Lower leg skin (tissue), 4 donors: ENCODE results near the gene CREBRF. TPM values are rescaled to one million over a fixed set of nuclear protein-coding genes. Genes with fewer than 3 reads are reported as not detected.
"Not testable (repeated sequence)": the region's sequence is repeated elsewhere in the genome, so short reads cannot be mapped to it uniquely, and the experiment has no call there.

Experiments used
- DNase-seq, 2 donors: peaks; one replicate each; pipeline ENCODE4 v3.0.0-alpha.2; 2019; ENCODE audit warnings: low spot score in 2 of 2
- H3K4me3 ChIP-seq: fragments of 200-600 bp; sonication (generic); 2 replicates; pipeline ENCODE4 v1.5.1; 2017; ENCODE audit warnings: mild to moderate bottlenecking, low read depth; ENCODE audit not compliant: poor library complexity, severe bottlenecking
- CTCF ChIP-seq, 3 donors: fragments of 450-650 bp; IDR thresholded peaks; one replicate each; pipeline ENCODE4 v1.5.1; 2016; ENCODE audit warnings: antibody characterized with exemption in 3 of 3, mild to moderate bottlenecking in 3 of 3, moderate library complexity in 2 of 3
- POLR2A ChIP-seq, 2 donors: fragments of 450-650 bp; IDR thresholded peaks; one replicate each; pipeline ENCODE4 v1.6.1; 2016 to 2017; ENCODE audit warnings: antibody characterized with exemption in 2 of 2, mild to moderate bottlenecking in 1 of 2, moderate library complexity in 1 of 2
- WGBS, 2 donors: methylation state at CpG; one replicate each; pipeline ENCODE4 v1.1.5; 2018; 5-methylcytosine and 5-hydroxymethylcytosine counted together
- intact Hi-C: fragments of 100-400 bp; cut with DNase I; formaldehyde crosslinking; loops from one replicate; pipeline ENCODE4 v1.15.0; 2023; ENCODE audit warnings: low total_unique reads
- total RNA-seq, 4 donors: library from RNA; depleted of rRNA; stranded (reverse); fragments of >200 nt; gene quantifications; one replicate each; pipeline ENCODE4 v1.1.0, GENCODE V29; 2016

CREBRF gene
- total RNA-seq, 4 donors from 2014 or later = 34.1 to 59.5 (median 42.1) TPM

- no peak overlapping the region for H3K4me3 ChIP-seq
- 89 to 100% methylated on average over 1 of the region's 1 CpG for WGBS, 2 donors
- DNase-seq = no peak
- intact Hi-C loops = no loop called here
- TF ChIP-seq POLR2A (IDR thresholded peaks at IDR 0.05) (no peak), CTCF (IDR thresholded peaks at IDR 0.05) (no peak)
Observed at GRCh38 chr5:173114536-173114935, 58.4 kb downstream of the CREBRF start.

GRCh38 chr5:173119719-173120118 is 63.6 kb downstream of the CREBRF start:
- TF ChIP-seq POLR2A (IDR thresholded peaks at IDR 0.05) (no peak), CTCF (IDR thresholded peaks at IDR 0.05) (no peak)
- intact Hi-C loops = no loop called here
- H3K4me3 ChIP-seq = no peak overlapping the region
- 92 to 100% methylated on average over 1 of the region's 1 CpG for WGBS, 2 donors
- DNase-seq = no peak

- DNase-seq = no peak
- intact Hi-C loops = no loop called here
- no peak for TF ChIP-seq CTCF (IDR thresholded peaks at IDR 0.05)
- TF ChIP-seq POLR2A (IDR thresholded peaks at IDR 0.05) = no peak
- no peak overlapping the region for H3K4me3 ChIP-seq
- WGBS, 2 donors = 69 to 78% methylated on average over 3 of the region's 3 CpGs
Observed at GRCh38 chr5:173123416-173123815, 67.3 kb downstream of the CREBRF start.

GRCh38 chr5:173132166-173132565 is 76.0 kb downstream of the CREBRF start:
- DNase-seq, H3K4me3 ChIP-seq, intact Hi-C loops: not testable (repeated sequence)
- 90 to 95% methylated on average over 6 of the region's 6 CpGs for whole genome bisulfite sequencing, 2 donors

GRCh38 chr5:173138707-173139106 is 82.6 kb downstream of the CREBRF start:
- no peak for DNase-seq
- 91 to 93% methylated on average over 3 of the region's 3 CpGs for WGBS, 2 donors
- H3K4me3 ChIP-seq = no peak overlapping the region
- no peak for TF ChIP-seq POLR2A (IDR thresholded peaks at IDR 0.05)
- TF ChIP-seq CTCF (IDR thresholded peaks at IDR 0.05) = no peak
- intact Hi-C loops = no loop called here

GRCh38 chr5:173139631-173140030 is 83.5 kb downstream of the CREBRF start:
- TF ChIP-seq POLR2A (IDR thresholded peaks at IDR 0.05) (no peak), CTCF (IDR thresholded peaks at IDR 0.05) (no peak)
- intact Hi-C loops = loop anchor here (10.0 kb wide), 2 partner anchors 85 to 155 kb away; partner anchors contain the start of genes ATP6V0E1 and CREBRF
- H3K4me3 ChIP-seq = no peak overlapping the region
- 88 to 98% methylated on average over 1 of the region's 1 CpG for WGBS, 2 donors
- DNase-seq = no peak
